RKO (cell line): Measurements from ENCODE around the gene ZNF672.

Experiments
- DNase-seq: peaks from one replicate; pipeline ENCODE4 v3.0.0-alpha.2; 2016; ENCODE audit warnings: low spot score

Gene ZNF672

DNA sequence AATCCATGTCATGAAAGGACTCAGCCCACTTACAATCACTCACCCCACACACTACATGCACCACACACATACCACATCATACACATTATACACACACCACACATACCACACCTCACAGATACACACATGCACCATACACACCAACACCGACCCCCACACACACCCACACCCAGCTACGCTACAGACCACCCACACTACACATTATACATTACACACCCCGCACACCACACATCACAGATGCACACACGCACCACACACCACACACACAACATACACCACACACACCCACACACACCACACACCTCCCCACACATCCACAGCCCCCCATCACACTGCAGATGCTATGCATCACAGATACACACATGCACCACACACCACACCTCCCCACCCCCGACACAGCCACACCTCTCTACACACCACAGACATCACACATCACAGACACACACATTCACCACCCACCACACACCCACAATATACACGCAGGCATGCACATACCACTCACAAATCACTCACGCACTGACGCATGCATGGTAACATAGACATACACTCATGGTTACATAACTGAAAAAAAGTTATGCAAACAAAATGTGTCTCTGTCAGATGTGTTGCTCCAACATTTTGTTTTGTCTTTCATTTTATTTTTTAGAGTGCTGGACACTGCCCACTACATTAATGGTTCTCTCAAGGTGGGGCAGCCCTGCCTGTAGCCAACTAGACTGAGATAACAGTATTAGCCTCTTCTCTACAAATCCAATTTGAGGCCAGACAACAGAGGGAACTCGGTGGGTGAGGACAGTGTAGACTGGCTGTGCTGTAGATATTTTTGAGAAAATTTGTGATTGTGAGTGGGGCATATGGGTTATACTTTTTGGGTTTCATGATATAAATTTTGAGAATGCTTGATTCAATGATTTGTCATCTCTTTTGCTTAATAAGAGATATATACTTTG is 52.8 kb downstream of the ZNF672 start:
- no peak for DNase-seq

DNA sequence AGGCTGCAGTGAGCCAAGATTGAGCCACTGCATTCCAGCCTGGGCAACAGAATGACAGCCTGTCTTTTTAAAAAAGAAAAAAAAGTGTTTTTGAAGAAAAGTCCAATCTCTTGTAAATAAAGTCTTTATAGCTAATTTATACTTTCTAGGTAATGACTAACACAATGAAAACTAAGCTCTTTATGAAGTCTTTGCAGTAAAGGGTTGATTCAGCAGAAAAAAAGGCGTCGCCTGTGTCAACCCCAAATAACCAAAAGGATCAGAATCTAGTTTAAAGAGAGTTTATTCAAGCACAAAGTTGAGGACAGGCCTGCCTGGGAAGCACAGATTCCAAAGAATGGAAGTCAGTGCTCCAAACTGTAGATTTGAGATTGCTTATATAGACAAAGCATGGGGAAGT is 53.7 kb downstream of the ZNF672 start:
- no peak for DNase-seq

DNA sequence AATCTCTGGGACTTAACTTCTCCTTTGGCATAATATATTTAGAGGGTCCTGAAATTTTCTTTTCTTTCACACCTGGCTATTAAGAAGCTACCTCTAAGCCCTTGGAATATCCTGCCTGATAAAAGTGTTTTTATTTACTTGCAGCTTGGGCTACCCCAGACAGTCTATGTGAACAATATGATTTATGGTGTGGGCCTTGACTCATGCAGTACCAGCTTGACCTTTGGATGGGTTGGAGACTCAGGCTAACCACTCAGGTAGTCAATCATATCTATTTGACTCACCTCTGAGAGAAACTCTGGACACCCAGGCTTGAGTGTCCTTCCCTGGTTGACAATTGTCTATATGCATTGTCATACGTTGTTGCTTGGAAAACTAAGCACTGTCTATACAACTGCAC is 54.6 kb downstream of the ZNF672 start:
- peak; percentile 30 for DNase-seq

DNA sequence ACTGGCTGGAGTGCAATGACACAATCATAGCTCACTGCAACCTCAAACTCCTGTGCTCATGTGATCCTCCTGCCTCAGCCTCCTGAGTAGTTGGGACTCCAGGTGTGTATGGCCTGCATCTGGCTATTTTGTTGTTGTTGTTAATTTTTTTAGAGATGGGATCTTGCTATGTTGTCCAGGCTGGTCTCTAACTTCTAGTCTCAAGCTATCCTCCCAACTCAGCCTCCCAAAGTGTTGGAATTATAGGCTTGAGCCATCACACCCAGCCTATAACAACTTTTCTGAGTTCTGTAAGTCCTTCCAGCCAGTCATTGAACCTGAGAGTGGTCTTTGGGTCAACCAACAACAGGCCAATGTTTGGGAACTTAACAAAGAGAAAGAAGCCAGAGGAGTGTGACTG is 56.8 kb downstream of the ZNF672 start:
- DNase-seq, result no peak

DNA sequence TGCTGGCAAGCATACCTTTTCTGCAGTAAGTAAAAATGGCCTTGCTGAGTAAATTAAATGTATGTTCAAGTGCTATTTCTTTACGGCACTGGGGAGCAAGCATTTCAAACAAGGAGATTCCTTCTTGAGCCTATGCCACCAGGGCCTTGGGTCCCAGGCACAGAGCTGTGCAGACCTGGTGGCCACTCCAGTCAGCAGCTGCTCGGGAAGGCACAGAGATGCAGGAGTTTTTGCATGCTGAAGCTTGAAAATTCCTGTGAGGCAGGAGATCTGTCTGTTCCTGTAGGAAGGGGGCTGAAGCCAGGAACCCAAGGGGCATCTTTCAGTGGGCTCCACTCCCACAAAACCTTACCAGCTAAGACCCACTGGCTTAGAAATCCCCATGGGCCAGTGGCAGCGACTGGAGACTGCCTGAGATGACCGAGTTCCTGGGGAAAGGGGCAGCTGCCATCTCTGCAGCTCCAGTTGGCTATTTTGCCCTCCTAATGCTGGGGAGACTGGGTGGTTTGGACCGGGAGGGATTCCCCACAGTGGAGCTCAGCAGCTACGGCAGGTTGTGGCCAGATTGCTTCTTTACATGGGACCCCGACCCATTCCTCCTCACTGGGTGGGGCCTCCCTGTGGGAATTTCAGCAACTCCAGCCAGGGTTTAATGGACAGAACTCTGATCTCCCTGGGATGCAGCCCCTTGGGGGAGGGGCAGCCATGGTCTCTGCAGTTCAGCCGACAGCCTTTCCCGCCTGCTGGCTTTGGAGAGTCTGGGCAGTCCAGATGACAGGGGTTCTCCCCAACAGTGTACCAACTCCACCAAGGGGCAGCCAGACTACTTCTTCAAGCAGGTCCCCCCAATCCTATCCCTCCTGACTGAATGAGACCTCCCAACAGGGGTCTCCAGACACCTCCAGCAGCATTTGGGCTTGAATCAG is 59.7 kb downstream of the ZNF672 start:
- DNase-seq, result no peak
